GM21447 (cell line): ENCODE data around the gene ABCC6.
"Not testable (repeated sequence)": the region's sequence is repeated elsewhere in the genome, so short reads cannot be mapped to it uniquely, and the experiment has no call there.

Experiments used
- ATAC-seq: cut with Tn5 transposase; IDR thresholded peaks from one replicate; pipeline ENCODE4 v1.9.1; 2021; ENCODE audit not compliant: unreplicated experiment

The ABCC6 gene

GRCh38 chr16:16190966-16191365, 32.3 kb downstream of the ABCC6 start:
- not testable (repeated sequence) for ATAC-seq

DNA sequence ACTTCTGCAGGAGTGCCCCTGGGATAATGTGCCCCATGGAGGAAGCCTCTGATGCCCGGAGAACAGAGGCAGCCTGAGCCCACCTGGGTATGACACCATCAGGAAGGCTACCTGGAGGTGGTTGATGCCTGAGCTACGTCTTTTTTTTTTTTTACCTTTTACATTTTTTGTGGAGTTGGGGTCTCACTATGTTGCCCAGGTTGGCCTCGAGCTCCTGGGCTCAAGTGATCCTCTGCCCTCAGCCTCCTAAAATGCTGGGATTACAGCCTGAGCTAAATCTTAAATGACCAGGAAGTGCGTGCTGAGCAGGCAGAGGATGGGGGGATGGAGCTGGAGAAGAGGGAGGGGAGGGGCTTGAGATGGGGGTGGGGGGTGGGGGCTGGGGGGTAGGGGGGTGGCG, 32.7 kb downstream of the ABCC6 start:
- no peak for ATAC-seq

DNA sequence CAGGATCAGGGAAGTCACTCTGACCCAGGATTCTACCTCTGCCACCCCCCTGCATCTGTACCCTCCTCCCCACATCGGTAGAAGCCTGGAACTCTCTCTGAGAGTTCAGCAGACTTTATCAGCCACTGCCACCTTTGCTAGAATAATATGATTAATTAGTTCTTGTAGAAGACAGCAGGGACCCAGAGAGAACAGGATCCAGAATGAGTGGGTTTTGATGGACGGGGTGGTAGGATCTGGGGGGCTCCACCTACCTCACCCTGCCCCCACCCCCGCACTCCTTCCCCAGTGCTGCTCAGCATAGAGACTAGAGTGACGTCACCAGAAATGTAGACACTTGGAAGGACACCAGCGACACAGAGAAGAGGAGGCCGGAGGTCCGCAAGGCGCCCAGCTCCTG, 33.5 kb downstream of the ABCC6 start:
- no peak for ATAC-seq

DNA sequence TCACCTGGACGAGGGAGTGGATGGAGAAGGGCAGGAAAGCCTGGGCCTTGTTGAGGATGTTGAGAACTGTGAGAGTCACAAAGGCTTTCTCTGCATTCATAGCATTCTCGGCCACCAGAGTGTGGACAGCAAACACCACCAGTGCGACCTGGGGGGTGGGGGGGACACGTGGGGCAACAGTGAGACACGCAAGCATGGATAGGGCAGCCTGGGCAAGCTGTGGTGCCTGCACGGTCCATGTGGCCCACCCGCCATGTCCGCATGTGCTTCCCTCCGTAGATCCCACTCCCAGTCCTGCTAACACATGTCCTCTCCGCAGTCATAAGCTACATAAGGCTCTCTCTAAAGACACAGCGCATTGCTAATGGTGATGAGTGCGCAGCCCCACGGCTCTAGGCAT, 34.5 kb downstream of the ABCC6 start:
- no peak for ATAC-seq

GRCh38 chr16:16186820-16187219, 36.5 kb downstream of the ABCC6 start:
- ATAC-seq = no peak

- ATAC-seq = no peak
These were observed 38.2 kb downstream of the ABCC6 start for GRCh38 chr16:16185095-16185494.

DNA sequence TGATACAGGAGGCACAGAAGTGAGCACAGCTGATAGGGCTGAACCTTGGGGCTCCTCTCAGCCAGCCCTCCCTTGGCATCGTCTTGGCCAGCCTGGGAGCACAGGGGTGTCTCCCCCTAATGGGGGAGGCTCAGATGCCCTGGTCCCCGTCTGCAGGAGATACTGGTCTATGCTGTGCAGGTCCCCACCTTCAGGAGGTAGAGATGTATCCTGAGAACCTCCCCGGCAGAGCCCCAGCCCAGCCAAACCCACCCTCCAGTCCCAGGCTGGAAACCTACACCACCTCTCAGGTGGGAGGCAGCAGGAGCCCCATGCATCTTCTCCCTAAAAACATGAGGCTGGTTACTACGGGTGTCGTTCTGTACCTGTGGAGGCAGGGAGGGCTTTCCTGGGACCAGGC, 38.7 kb downstream of the ABCC6 start:
- ATAC-seq = no peak

- no peak for ATAC-seq
These were observed 39.7 kb downstream of the ABCC6 start for GRCh38 chr16:16183562-16183961.

DNA sequence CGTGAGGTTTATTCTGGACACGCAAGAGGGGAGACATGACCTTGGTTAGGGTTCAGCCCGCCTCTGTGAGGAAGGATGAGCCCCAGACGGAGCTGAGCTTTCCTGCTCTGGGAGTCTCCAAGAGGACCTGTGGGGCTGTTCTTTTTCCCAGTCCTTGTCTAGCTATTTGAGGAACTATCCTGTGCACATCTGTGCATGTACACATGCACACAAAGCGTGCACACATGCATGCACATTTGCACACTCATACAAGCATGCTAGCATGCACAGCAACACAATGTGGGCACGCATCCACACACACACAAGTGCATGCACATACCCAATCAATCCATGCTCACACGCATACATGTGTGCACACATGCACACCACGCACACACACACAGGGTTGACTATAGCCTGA, 40.4 kb downstream of the ABCC6 start:
- no peak for ATAC-seq

GRCh38 chr16:16181748-16182147, 41.5 kb downstream of the ABCC6 start:
- ATAC-seq = not testable (repeated sequence)

DNA sequence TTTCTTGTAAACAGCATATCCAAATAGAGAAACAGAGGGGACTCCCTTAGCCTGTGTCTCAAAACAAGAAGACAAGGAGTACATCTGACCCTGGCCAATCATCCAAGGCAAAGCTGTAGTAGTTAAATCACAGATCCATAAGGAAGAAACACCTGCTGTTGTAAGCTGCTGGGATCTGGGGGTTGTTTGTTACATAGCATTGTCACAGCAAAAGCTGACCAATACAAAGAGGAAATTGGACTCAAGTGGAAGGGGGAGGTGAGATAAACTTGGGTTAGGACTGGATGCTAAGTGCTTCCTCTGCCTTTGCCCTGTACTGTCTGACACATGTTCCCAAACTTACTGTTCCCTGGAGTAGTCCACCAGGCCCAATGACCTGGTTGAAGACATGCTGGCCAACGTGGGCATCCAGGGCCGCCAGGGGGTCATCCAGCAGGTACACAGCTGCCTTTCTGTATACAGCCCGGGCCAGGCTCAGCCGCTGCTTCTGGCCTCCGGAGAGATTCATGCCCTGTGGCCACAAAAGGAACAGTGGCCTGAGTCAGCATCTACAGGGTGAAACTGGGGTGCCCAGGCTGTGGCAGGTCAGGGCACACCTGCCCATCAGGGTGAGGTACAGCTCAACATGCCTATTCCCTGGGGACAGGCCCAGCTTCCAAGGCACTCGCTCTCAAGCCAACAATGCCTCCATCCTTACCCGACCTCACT, 44.7 kb downstream of the ABCC6 start:
- ATAC-seq = no peak

DNA sequence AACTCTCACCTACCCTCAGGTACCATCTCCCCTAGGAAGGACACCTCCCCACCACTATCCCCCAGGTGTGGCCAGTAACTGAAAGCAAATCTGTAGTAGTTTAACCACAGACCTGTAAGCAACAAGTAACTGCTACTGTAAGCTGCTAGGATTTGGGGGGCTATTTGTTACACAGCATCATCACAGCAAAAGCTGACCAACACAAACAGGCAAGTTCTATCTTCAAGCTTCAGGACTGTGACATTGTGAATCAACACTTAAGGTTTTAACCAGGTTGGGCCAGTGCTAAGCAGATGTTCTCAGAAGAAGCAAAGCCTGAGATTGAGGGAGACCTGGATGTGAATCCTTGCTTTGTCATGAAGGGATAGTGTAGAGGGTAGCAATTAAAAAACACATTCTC, 47.0 kb downstream of the ABCC6 start:
- ATAC-seq = no peak

GRCh38 chr16:16175296-16175695, 48.0 kb downstream of the ABCC6 start:
- ATAC-seq = no peak

GRCh38 chr16:16172991-16173390, 50.3 kb downstream of the ABCC6 start:
- no peak for ATAC-seq

DNA sequence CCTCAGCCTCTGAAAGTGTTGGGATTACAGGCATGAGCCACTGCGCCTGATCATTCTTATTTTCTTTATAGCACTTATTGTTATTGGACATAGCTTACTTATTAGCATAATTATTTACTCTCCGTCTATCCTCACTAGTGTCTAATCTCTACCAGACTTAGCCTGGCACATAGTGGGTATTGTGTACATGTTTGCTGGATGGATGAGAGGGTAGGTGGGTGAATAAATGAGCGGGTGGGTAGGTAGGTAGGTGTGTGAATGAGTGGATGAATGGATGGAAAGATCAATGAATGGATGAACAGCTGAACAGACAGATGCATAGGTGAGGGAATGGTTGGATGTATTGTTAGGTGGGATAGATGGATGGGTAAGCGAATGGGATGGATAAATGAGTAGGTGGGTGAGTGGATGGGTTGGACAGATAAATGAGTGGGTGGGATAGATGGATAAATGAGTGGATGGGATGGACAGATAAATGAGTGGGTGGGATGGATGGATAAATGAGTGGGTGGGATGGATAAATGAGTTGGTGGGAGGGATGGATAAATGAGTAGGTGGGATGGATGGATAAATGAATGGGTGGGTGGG, 51.9 kb downstream of the ABCC6 start:
- no peak for ATAC-seq

DNA sequence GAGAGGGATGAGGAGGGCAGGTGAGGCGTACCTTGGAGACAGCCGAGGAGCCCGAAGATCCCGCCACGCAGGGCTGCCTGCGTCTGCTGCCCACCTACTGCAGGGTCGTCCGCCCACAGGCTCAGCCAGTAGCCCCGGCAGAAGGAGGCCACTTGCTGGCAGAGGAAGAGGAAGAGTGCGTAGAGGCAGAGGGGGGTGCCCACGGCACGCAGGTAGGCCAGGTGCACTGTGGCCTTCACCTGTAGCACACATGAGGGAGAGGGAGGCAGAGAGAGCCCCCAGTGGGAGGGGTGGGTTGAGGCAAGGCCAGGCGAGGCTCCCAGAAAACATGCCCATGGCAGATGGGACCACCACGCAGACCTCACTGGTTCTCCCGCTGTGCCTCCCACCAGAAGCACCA, 53.7 kb downstream of the ABCC6 start:
- no peak for ATAC-seq

DNA sequence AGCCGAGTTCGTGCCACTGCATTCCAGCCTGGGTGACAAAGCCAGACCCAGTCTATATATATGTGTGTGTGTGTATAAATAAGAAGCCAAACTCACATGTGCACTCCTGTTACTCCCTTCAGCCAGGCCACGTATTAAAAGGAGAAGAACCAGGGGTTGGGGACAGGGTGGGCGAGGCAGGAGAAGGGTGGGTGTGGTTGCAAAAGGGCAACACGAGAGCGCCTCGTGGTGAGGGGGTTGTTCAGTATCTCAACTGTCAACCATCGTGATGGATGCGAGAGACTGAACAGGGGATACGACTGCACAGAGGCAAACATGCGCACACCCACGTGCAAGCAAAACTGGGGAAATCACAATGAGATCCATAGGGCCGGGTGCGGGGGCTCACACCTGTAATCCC, 54.9 kb downstream of the ABCC6 start:
- ATAC-seq = no peak

DNA sequence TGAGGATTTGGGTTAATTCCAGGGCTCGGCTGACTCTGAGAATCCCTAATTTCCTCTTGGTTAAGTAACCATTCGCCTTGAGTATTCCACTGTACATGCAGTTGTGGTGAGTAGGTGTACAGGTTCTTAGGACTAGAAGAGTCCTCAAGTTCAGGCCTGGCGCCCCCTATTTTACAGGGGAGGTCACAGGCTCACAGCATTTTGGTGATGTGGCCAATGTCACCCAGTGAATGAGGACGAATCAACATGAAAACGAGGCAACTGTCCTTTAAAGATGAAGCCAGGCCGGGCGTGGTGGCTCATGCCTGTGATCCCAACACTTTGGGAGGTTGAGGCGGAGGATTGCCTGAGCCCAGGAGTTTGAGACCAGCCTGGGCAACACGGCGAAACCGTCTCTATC, 55.4 kb downstream of the ABCC6 start:
- ATAC-seq = no peak

DNA sequence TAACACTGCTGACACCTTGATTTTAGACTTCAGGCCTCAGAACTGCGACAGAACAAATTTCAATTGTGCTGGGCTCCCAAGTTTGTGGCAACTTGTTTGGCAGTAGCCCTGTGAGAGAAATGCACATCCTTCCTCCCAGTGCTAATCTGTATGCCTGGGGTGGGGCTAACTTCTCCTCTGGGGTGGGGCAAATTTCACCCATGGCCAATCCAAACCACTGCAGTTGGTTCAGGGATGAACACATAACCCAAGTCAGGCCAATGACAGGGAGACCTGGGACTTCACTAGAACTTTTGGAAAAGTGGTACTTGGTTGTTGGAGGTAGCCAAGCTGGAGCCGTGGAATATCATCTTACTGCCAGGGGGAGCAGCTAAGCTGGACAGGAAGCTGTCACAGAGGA, 56.3 kb downstream of the ABCC6 start:
- no peak for ATAC-seq

DNA sequence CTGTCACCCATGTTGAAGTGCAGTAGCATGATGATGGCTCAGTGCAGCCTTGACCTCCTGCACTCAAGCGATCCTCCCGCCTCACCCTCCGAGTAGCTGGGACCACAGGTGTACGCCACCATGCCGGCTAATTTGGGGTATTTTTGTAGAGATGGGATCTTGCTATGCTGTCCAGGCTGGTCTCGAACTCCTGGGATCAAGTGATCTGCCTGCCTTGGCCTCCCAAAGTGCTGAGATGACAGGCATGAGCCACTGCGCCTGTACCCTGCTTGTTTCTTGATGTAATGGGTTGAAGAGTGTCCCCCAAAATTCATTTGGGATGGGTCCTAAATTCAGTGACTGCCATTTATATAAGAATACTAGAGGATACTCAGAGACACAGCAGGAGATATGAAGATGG, 57.2 kb downstream of the ABCC6 start:
- ATAC-seq = no peak

- ATAC-seq = no peak
These were observed 59.1 kb downstream of the ABCC6 start for GRCh38 chr16:16164243-16164642.

- ATAC-seq = no peak
These were observed 59.7 kb downstream of the ABCC6 start for GRCh38 chr16:16163571-16163970.

- no peak for ATAC-seq
These were observed 60.2 kb downstream of the ABCC6 start for GRCh38 chr16:16163109-16163508.
